Ovary (tissue), 3 donors: Measurements from ENCODE around the gene TNFRSF21.

Experiments
- EP300 ChIP-seq: sonication (generic); formaldehyde crosslinking; IDR thresholded peaks from one replicate; pipeline ENCODE4 v1.6.1; 2017; ENCODE audit warnings: antibody characterized with exemption
- POLR2A ChIP-seq: fragments of 450-650 bp; IDR thresholded peaks from one replicate; pipeline ENCODE4 v1.6.1; 2017; ENCODE audit warnings: antibody characterized with exemption, mild to moderate bottlenecking, moderate library complexity
- TF ChIP-seq, protein P1 (sequence below), 3 donors: fragments of 450-650 bp in 2 of 3; fragments of 200-600 bp in 1 of 3; IDR thresholded peaks; one replicate each; pipeline versions ENCODE4 v1.5.1 to v1.8.0; 2016 to 2022; ENCODE audit warnings: antibody characterized with exemption in 3 of 3, mild to moderate bottlenecking in 1 of 3
- donor health status: DM: no; HTN: no; CAD: no.

DNA sequence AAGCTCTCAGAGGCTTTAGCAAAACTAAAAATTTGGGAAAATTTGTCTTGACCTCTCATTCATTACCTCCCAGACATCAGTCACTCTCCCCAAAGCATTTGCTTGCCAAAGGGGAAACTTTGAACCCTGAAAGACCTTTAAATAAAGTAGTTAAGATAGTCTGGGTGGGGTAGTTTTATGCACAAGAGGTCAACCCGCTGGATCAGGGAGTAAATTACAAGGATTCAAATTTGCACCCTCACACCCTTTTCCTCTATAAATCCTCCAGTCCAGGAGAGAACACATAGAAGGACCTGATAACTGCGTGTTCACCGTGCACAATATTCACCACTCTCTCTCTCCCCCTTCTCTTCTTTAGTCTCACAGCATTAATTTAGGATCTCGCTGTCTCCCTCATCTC is 36.1 kb upstream of the TNFRSF21 start:
- TF ChIP-seq POLR2A = no peak
- TF ChIP-seq, protein P1, sequence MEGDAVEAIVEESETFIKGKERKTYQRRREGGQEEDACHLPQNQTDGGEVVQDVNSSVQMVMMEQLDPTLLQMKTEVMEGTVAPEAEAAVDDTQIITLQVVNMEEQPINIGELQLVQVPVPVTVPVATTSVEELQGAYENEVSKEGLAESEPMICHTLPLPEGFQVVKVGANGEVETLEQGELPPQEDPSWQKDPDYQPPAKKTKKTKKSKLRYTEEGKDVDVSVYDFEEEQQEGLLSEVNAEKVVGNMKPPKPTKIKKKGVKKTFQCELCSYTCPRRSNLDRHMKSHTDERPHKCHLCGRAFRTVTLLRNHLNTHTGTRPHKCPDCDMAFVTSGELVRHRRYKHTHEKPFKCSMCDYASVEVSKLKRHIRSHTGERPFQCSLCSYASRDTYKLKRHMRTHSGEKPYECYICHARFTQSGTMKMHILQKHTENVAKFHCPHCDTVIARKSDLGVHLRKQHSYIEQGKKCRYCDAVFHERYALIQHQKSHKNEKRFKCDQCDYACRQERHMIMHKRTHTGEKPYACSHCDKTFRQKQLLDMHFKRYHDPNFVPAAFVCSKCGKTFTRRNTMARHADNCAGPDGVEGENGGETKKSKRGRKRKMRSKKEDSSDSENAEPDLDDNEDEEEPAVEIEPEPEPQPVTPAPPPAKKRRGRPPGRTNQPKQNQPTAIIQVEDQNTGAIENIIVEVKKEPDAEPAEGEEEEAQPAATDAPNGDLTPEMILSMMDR (IDR thresholded peaks at IDR 0.05) = no peak
- TF ChIP-seq EP300 = no peak
